GM21825 (cell line): Measurements from ENCODE around the gene ADCY10.
"Not testable (repeated sequence)": the region's sequence is repeated elsewhere in the genome, so short reads cannot be mapped to it uniquely, and the experiment has no call there.

Source experiments
- ATAC-seq: cut with Tn5 transposase; IDR thresholded peaks from one replicate; pipeline ENCODE4 v1.9.1; 2021; ENCODE audit warnings: mild to moderate bottlenecking, moderate library complexity; ENCODE audit not compliant: unreplicated experiment

ADCY10 gene

GRCh38 chr1:167893798-167894197, 20.1 kb downstream of the ADCY10 start:
- ATAC-seq: no peak

- no peak for ATAC-seq
These were observed 23.5 kb downstream of the ADCY10 start for GRCh38 chr1:167890400-167890799.

- not testable (repeated sequence) for ATAC-seq
These were observed 26.7 kb downstream of the ADCY10 start for GRCh38 chr1:167887187-167887586.

- ATAC-seq: no peak
These were observed 31.6 kb downstream of the ADCY10 start for GRCh38 chr1:167882376-167882775.

GRCh38 chr1:167881786-167882185, 32.1 kb downstream of the ADCY10 start:
- ATAC-seq: no peak

- no peak for ATAC-seq
These were observed 32.9 kb downstream of the ADCY10 start for GRCh38 chr1:167881069-167881468.

- ATAC-seq: no peak
These were observed 33.3 kb downstream of the ADCY10 start for GRCh38 chr1:167880580-167881021.

- no peak for ATAC-seq
These were observed 34.4 kb downstream of the ADCY10 start for GRCh38 chr1:167879508-167879907.

- no peak for ATAC-seq
These were observed 35.4 kb downstream of the ADCY10 start for GRCh38 chr1:167878372-167879160.

- no peak for ATAC-seq
These were observed 37.2 kb downstream of the ADCY10 start for GRCh38 chr1:167876597-167877175.

- no peak for ATAC-seq
These were observed 42.6 kb downstream of the ADCY10 start for GRCh38 chr1:167871331-167871730.

- not testable (repeated sequence) for ATAC-seq
These were observed 44.6 kb downstream of the ADCY10 start for GRCh38 chr1:167869157-167870001.

GRCh38 chr1:167866739-167867414, 47.1 kb downstream of the ADCY10 start:
- ATAC-seq: not testable (repeated sequence)

GRCh38 chr1:167866326-167866725, 47.6 kb downstream of the ADCY10 start:
- ATAC-seq: not testable (repeated sequence)

- not testable (repeated sequence) for ATAC-seq
These were observed 48.1 kb downstream of the ADCY10 start for GRCh38 chr1:167865804-167866308.

GRCh38 chr1:167865193-167865592, 48.7 kb downstream of the ADCY10 start:
- not testable (repeated sequence) for ATAC-seq

GRCh38 chr1:167864392-167865032, 49.4 kb downstream of the ADCY10 start:
- no peak for ATAC-seq

- ATAC-seq: no peak
These were observed 50.0 kb downstream of the ADCY10 start for GRCh38 chr1:167863921-167864279.

- ATAC-seq: not testable (repeated sequence)
These were observed 50.6 kb downstream of the ADCY10 start for GRCh38 chr1:167863191-167863920.
